ENCODE data around the gene OR8B8. TPM values are rescaled to one million over a fixed set of nuclear protein-coding genes. Genes with fewer than 3 reads are reported as not detected.

OR8B8 gene
- total RNA-seq, 1 experiment from 2014 or later, result not detected

- ATAC-seq, result no peak
- no peak overlapping the region for H3K4me2 ChIP-seq (ENCODE audit: low read length)
These were observed 4.9 kb downstream of the OR8B8 start for GRCh38 chr11:124440608-124441007.

More at GRCh38 chr11:124440608-124441007, 4.9 kb downstream of the OR8B8 start:
- Histone ChIP-seq H3K9me2 (ENCODE audit: insufficient read depth) (no peaks in the 10 kb centered on the region), H3K9ac (ENCODE audit: low read length) (no peak overlapping the region), H2AFZ (ENCODE audit: low read depth, low read length, poor library complexity, severe bottlenecking) (no peak overlapping the region), H3K27ac (ENCODE audit: low read depth, low read length) (no peak overlapping the region), H3K9me3 (ENCODE audit: control insufficient read depth in 1 of 2, insufficient read depth in 1 of 2, low read depth in 1 of 2, low read length in 2 of 2) (no peaks in the 10 kb centered on the region), H3K36me3 (ENCODE audit: control insufficient read depth in 1 of 2, insufficient read depth in 2 of 2, low read length in 2 of 2) (no peaks in the 10 kb centered on the region), H3K4me1 (ENCODE audit: control insufficient read depth in 1 of 2, insufficient read depth in 2 of 2, low read length in 2 of 2) (no peaks in the 10 kb centered on the region), H3K27me3 (ENCODE audit: insufficient read depth, low read length) (peaks cover 66% of the 10 kb centered on the region), H3K79me2 (ENCODE audit: insufficient read depth, low read length) (no peaks in the 10 kb centered on the region), H3K4me3 (replicated peaks in 1 of 2; ENCODE audit: low read depth in 1 of 2, low read length in 2 of 2) (no peak overlapping the region), H4K20me1 (ENCODE audit: insufficient read depth) (no peaks in the 10 kb centered on the region)
- ChIA-PET RAD21 (ENCODE audit: low non-redundant PET in 1 of 2, low total read pairs in 2 of 2, uncharacterized antibody in 2 of 2, unreplicated experiment in 2 of 2) (no interaction called here), POLR2A (no interaction called here), CTCF (no interaction called here)
- intact Hi-C loops (cut with micrococcal nuclease), result no loop called here
- TF ChIP-seq TCF7L2 (IDR thresholded peaks at IDR 0.05; ENCODE audit: borderline replicate concordance, extremely low read depth, insufficient read depth, insufficient read length) (no peak), SP1 (IDR thresholded peaks at IDR 0.05; ENCODE audit: low read depth) (no peak), ATF3 (IDR thresholded peaks at IDR 0.05) (no peak), SIN3A (IDR thresholded peaks at IDR 0.05; ENCODE audit: low read depth) (no peak), ELF1 (IDR thresholded peaks at IDR 0.05; ENCODE audit: borderline replicate concordance, low read depth) (no peak), CEBPB (IDR thresholded peaks at IDR 0.05; ENCODE audit: low read depth) (no peak), EZH2phosphoT487 (IDR thresholded peaks at IDR 0.05; ENCODE audit: borderline replicate concordance) (no peak), FOSL1 (IDR thresholded peaks at IDR 0.05; ENCODE audit: low read depth) (no peak), EZH2 (IDR thresholded peaks at IDR 0.05) (no peak), JUND (IDR thresholded peaks at IDR 0.05) (no peak), ZFX (IDR thresholded peaks at IDR 0.05) (no peak), POLR2AphosphoS5 (IDR thresholded peaks at IDR 0.05; ENCODE audit: low read depth, low read length) (no peak), EGR1 (IDR thresholded peaks at IDR 0.05; ENCODE audit: low read depth) (no peak), CBX3 (IDR thresholded peaks at IDR 0.05; ENCODE audit: low read depth) (no peak), YY1 (IDR thresholded peaks at IDR 0.05; ENCODE audit: extremely low read depth, insufficient replicate concordance, low read depth, low read length) (no peak)
- TF ChIP-seq, protein P1, sequence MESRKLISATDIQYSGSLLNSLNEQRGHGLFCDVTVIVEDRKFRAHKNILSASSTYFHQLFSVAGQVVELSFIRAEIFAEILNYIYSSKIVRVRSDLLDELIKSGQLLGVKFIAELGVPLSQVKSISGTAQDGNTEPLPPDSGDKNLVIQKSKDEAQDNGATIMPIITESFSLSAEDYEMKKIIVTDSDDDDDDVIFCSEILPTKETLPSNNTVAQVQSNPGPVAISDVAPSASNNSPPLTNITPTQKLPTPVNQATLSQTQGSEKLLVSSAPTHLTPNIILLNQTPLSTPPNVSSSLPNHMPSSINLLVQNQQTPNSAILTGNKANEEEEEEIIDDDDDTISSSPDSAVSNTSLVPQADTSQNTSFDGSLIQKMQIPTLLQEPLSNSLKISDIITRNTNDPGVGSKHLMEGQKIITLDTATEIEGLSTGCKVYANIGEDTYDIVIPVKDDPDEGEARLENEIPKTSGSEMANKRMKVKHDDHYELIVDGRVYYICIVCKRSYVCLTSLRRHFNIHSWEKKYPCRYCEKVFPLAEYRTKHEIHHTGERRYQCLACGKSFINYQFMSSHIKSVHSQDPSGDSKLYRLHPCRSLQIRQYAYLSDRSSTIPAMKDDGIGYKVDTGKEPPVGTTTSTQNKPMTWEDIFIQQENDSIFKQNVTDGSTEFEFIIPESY (IDR thresholded peaks at IDR 0.05; ENCODE audit: extremely low read depth, insufficient replicate concordance, low read length), result no peak
- TF ChIP-seq, protein P2, sequence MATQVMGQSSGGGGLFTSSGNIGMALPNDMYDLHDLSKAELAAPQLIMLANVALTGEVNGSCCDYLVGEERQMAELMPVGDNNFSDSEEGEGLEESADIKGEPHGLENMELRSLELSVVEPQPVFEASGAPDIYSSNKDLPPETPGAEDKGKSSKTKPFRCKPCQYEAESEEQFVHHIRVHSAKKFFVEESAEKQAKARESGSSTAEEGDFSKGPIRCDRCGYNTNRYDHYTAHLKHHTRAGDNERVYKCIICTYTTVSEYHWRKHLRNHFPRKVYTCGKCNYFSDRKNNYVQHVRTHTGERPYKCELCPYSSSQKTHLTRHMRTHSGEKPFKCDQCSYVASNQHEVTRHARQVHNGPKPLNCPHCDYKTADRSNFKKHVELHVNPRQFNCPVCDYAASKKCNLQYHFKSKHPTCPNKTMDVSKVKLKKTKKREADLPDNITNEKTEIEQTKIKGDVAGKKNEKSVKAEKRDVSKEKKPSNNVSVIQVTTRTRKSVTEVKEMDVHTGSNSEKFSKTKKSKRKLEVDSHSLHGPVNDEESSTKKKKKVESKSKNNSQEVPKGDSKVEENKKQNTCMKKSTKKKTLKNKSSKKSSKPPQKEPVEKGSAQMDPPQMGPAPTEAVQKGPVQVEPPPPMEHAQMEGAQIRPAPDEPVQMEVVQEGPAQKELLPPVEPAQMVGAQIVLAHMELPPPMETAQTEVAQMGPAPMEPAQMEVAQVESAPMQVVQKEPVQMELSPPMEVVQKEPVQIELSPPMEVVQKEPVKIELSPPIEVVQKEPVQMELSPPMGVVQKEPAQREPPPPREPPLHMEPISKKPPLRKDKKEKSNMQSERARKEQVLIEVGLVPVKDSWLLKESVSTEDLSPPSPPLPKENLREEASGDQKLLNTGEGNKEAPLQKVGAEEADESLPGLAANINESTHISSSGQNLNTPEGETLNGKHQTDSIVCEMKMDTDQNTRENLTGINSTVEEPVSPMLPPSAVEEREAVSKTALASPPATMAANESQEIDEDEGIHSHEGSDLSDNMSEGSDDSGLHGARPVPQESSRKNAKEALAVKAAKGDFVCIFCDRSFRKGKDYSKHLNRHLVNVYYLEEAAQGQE (IDR thresholded peaks at IDR 0.05; ENCODE audit: low read depth), result no peak
- TF ChIP-seq, protein P3, sequence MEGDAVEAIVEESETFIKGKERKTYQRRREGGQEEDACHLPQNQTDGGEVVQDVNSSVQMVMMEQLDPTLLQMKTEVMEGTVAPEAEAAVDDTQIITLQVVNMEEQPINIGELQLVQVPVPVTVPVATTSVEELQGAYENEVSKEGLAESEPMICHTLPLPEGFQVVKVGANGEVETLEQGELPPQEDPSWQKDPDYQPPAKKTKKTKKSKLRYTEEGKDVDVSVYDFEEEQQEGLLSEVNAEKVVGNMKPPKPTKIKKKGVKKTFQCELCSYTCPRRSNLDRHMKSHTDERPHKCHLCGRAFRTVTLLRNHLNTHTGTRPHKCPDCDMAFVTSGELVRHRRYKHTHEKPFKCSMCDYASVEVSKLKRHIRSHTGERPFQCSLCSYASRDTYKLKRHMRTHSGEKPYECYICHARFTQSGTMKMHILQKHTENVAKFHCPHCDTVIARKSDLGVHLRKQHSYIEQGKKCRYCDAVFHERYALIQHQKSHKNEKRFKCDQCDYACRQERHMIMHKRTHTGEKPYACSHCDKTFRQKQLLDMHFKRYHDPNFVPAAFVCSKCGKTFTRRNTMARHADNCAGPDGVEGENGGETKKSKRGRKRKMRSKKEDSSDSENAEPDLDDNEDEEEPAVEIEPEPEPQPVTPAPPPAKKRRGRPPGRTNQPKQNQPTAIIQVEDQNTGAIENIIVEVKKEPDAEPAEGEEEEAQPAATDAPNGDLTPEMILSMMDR (IDR thresholded peaks at IDR 0.05 in 2 of 3, conservative IDR thresholded peaks at IDR 0.05 in 1 of 3; ENCODE audit: borderline replicate concordance in 1 of 3, insufficient read depth in 1 of 3, low read depth in 2 of 3, low read length in 2 of 3), result no peak
- no peak for DNase-seq (ENCODE audit: low read depth, low spot score)
- no TSS peak for BruUV-seq (replicated peaks)

Measured in HCT116 (cell line).